Chondrocyte (in vitro differentiated cells): ENCODE results near the gene ANO9. TPM values are rescaled to one million over a fixed set of nuclear protein-coding genes. Genes with fewer than 3 reads are reported as not detected.

ENCODE experiments used
- DNase-seq: peaks from one replicate; pipeline ENCODE4 v3.0.0; 2021; ENCODE audit warnings: mixed read lengths, low spot score
- H3K27ac Mint-ChIP-seq: one replicate; pipeline ENCODE4 v1.8.0; 2021; ENCODE audit warnings: mild to moderate bottlenecking, moderate library complexity, mixed read lengths; ENCODE audit not compliant: unreplicated experiment
- H3K27me3 Mint-ChIP-seq: 2 replicates; pipeline ENCODE4 v1.8.0; 2021; ENCODE audit warnings: low read depth, mixed read lengths
- H3K36me3 Mint-ChIP-seq: 2 replicates; pipeline ENCODE4 v1.8.0; 2021; ENCODE audit warnings: low read depth, mixed read lengths
- H3K4me1 Mint-ChIP-seq: 2 replicates; pipeline ENCODE4 v1.8.0; 2021; ENCODE audit warnings: low read depth, mild to moderate bottlenecking, mixed read lengths
- H3K4me3 Mint-ChIP-seq: one replicate; pipeline ENCODE4 v1.8.0; 2021; ENCODE audit warnings: mild to moderate bottlenecking, moderate library complexity, mixed read lengths; ENCODE audit not compliant: unreplicated experiment
- H3K9me3 Mint-ChIP-seq: 2 replicates; pipeline ENCODE4 v1.8.0; 2021; ENCODE audit warnings: low read depth, mixed read lengths
- CTCF ChIP-seq: fragments of 200-600 bp; sonication (generic); IDR thresholded peaks from 2 replicates; pipeline ENCODE4 v1.5.0; 2021; ENCODE audit warnings: antibody characterized with exemption, mild to moderate bottlenecking, moderate library complexity
- total RNA-seq: library from RNA; stranded (reverse); gene quantifications from 3 replicates; pipeline ENCODE4 v1.2.1, GENCODE V29; 2021

Gene ANO9
- total RNA-seq, 1 donor from 2014 or later: not detected

GRCh38 chr11:405954-406795 is 35.6 kb downstream of the ANO9 start:
- DNase-seq: no peak
- no peaks in the 10 kb centered on the region for H3K36me3 Mint-ChIP-seq
- no peak for TF ChIP-seq CTCF
- no peak overlapping the region for H3K27ac Mint-ChIP-seq
- peaks cover 8% of the 10 kb centered on the region for H3K4me1 Mint-ChIP-seq
- no peaks in the 10 kb centered on the region for H3K9me3 Mint-ChIP-seq
- H3K27me3 Mint-ChIP-seq: no peaks in the 10 kb centered on the region
- H3K4me3 Mint-ChIP-seq: peak overlapping the region; percentile 60

- Mint-ChIP-seq H3K4me3 (peak overlapping the region; percentile 60), H3K9me3 (no peaks in the 10 kb centered on the region), H3K36me3 (no peaks in the 10 kb centered on the region), H3K4me1 (peaks cover 8% of the 10 kb centered on the region), H3K27ac (peak overlapping the region; percentile 8), H3K27me3 (no peaks in the 10 kb centered on the region)
- TF ChIP-seq CTCF: peak; percentile 19
- DNase-seq: no peak
These were observed 36.4 kb downstream of the ANO9 start for GRCh38 chr11:405323-405953.

- Mint-ChIP-seq H3K4me1 (peaks cover 8% of the 10 kb centered on the region), H3K27ac (no peak overlapping the region), H3K36me3 (no peaks in the 10 kb centered on the region), H3K4me3 (no peak overlapping the region), H3K27me3 (no peaks in the 10 kb centered on the region), H3K9me3 (no peaks in the 10 kb centered on the region)
- no peak for DNase-seq
- no peak for TF ChIP-seq CTCF
These were observed 37.1 kb downstream of the ANO9 start for GRCh38 chr11:404551-405264.

- Mint-ChIP-seq H3K9me3 (no peaks in the 10 kb centered on the region), H3K4me1 (peaks cover 8% of the 10 kb centered on the region), H3K36me3 (no peaks in the 10 kb centered on the region), H3K27ac (no peak overlapping the region), H3K27me3 (no peaks in the 10 kb centered on the region), H3K4me3 (no peak overlapping the region)
- no peak for DNase-seq
- TF ChIP-seq CTCF: no peak
These were observed 37.9 kb downstream of the ANO9 start for GRCh38 chr11:403761-404431.
